Superior temporal gyrus (tissue), 1 donor: Measurements from ENCODE around the gene DACT3.
"Not testable (repeated sequence)": the region's sequence is repeated elsewhere in the genome, so short reads cannot be mapped to it uniquely, and the experiment has no call there.

Experiments used
- DNase-seq: peaks from one replicate; pipeline ENCODE4 v3.0.0-alpha.2; 2016; ENCODE audit errors: extremely low spot score

The DACT3 gene

GRCh38 chr19:46634045-46634655, 26.8 kb downstream of the DACT3 start:
- DNase-seq = no peak

GRCh38 chr19:46633130-46633529, 27.9 kb downstream of the DACT3 start:
- DNase-seq = no peak

GRCh38 chr19:46631481-46631880, 29.5 kb downstream of the DACT3 start:
- no peak for DNase-seq

DNA sequence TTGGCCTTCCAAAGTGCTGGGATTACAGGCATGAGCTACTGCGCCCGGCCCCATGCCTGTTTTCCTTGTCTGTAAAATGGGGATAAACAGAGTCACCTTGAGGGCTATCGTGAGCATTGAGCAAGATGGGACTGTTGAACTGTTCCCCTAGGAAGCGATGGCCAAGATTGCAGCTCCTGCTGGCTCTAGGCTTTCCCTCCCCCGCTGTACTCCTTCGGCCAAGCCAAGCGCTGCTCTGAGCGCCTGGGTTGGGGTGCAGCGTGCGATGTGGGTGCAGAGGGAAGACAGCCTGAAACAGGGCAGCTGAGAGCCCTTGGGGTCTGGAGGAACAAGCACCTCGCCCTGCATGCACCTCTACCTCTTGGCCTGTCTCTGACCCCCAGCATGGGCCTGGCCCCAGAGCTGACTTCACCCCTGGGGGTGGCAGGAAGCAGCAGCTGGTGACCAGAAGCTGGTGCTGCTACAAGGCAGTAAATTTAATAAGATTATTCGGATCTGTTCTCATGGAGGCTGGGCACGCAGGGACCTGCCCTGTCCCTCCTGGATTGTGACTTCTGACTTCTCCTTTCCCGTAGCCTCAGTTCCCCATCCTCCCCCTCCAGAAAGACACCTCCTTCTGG, 30.3 kb downstream of the DACT3 start:
- no peak for DNase-seq

DNA sequence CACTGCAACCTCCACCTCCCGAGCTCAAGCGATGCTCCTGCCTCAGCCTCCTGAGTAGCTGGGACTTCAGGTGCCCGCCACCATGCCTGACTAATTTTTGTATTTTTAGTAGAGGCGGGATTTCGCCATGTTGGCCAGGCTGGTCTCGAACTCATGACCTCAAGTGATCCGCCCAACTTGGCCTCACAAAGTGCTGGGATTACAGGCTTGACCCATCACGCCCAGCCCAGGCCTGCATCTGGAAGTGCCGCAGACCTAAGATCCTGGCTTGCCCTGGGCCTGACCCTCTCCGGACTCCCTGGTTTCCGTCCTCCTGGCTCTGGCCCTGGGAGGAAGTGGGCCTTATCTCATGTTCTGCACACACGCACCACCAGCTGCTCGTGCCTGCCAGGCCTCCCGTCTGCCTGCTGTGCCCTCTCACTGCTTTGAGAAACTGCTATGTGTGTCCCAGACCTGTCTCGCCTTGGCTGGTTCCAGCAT, 31.4 kb downstream of the DACT3 start:
- DNase-seq = no peak

DNA sequence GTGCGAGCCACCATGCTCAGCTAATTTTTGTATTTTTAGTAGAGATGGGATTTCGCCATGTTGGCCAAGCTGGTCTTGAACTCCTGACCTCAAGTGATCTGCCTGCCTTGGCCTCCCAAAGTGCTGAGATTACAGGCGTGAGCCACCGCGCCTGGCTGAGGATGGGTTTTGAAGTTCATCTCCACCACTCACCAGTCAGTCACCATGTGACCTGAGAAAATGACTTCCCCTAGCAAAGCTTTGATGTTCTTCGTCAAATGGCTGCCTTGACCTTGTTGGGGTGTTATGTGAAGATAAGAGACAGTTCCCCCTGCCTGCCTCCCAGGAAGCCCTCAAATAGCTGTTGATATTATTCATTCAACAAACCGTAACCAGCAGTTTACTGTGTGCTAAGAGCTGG, 32.0 kb downstream of the DACT3 start:
- DNase-seq = not testable (repeated sequence)

- DNase-seq = no peak
Measured at GRCh38 chr19:46626446-46626845, 34.5 kb downstream of the DACT3 start.

DNA sequence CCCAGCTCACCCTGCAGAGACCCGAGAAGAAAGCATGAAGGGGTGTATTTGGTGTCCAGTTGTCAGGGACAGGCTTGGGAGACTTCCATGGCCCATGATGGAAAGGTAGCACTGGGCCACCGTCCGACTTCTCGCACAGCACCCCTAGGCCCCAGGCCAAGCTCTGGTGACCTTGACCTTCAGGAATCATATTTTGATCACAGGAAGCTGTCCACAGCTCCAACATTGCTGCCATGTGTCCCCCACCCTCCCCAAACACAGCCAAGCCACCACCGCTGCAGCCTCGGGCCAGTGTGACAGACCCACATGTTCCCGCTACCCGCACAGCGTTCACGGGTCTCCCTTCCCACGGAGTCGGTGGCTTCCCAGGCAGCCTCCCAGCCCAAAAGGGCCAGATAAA, 35.3 kb downstream of the DACT3 start:
- no peak for DNase-seq

GRCh38 chr19:46624958-46625661, 35.9 kb downstream of the DACT3 start, which contains the start of gene PTGIR:
Gene PTGIR, minus strand, starts transcription at chr19:46625089. Its CDS starts 864 bp downstream, at chr19:46624225.
- no peak for DNase-seq

GRCh38 chr19:46623915-46624502, 37.0 kb downstream of the DACT3 start:
- DNase-seq = no peak

DNA sequence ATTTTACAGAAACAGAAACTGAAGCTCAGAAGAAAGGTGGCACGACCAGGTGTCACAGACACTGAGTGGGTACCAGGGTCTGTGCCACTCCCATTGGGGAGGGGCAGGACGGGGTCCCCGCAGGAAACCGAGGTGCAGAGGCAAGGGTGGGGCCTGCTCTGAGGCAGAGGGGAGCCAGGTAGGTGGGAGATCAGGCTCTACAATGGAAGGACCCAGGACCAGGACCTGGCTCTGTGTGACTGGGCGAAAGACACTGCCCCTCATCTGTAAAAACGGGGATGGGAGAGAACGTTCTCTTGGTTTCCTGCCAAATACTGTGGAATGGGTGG, 38.9 kb downstream of the DACT3 start:
- no peak for DNase-seq

- DNase-seq = no peak
Measured at GRCh38 chr19:46621191-46622117, 39.5 kb downstream of the DACT3 start.

DNA sequence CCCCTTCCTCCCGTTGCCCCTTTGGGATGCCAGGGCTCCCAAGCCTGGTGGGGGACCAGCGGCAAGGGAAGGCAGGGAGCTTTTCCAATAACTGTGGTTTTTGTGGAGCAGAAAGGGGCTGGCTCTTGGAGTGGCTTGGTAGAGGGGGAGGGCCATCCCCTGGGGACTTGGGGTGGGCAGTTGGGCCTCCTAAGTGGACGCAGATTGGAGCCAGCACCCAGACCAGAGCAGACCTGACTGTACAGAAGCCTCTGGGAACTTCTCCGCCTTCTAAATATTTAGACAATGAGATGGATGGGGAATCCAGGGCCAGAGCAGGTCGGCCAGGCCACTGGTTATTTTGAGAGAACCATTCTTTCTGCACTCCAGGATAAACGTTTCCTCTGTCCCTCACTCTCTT, 40.3 kb downstream of the DACT3 start:
- DNase-seq = no peak

DNA sequence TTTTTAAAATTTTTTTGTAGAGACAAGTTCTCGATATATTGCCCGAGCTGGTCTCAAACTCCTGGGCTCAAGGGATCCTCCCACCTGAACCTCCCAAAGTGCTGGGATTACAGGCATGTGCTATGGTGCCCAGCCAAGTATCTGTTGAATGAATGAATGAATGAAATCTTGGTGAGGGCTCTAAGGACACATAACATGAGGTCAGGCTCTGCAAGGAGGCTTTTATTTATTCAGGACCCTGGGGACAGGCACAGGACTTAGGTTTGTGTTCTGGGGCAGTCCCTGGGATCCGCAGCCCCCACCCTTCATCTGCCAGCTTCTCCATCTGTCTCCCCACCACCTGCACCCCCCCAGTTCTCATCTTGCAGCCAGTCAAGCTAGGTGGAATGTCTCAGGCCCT, 40.7 kb downstream of the DACT3 start:
- no peak for DNase-seq

- no peak for DNase-seq
Measured at GRCh38 chr19:46618670-46619231, 42.2 kb downstream of the DACT3 start.

GRCh38 chr19:46617601-46618000, 43.4 kb downstream of the DACT3 start:
- no peak for DNase-seq

DNA sequence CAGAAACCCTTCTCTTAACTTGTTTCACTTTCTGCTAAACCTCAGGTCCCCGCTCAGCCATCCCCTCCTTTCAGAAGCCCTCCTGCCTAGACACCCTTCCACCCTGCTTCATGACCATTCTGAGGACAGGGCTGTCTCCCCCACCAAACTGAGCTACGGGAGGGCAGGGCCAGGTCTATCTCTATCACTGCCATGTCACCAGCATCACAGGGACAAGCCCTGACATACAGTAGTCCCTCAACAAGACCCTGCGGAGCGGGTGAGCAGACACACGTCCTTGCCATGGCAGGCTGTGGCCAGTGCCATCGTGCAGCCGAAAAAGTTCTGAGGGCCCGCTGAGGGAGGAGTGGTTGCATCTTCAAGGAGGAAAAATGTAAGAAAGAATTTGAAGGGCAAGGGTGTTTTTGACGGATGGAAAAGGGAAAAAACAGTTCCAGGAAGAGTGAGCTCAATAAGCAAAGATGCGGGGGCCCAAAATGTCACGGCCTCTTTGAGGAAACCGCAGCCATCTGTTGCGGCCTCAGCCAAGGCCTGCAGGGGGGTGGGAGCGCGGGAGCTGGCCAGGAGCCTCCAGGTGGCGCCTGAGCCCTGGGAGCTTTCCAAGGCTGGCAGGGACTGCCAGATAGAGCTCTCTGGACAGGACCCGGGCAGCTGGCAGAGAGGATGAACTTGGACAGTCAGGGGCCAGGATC, 44.2 kb downstream of the DACT3 start:
- no peak for DNase-seq

- no peak for DNase-seq
Measured at GRCh38 chr19:46615966-46616365, 45.0 kb downstream of the DACT3 start.

DNA sequence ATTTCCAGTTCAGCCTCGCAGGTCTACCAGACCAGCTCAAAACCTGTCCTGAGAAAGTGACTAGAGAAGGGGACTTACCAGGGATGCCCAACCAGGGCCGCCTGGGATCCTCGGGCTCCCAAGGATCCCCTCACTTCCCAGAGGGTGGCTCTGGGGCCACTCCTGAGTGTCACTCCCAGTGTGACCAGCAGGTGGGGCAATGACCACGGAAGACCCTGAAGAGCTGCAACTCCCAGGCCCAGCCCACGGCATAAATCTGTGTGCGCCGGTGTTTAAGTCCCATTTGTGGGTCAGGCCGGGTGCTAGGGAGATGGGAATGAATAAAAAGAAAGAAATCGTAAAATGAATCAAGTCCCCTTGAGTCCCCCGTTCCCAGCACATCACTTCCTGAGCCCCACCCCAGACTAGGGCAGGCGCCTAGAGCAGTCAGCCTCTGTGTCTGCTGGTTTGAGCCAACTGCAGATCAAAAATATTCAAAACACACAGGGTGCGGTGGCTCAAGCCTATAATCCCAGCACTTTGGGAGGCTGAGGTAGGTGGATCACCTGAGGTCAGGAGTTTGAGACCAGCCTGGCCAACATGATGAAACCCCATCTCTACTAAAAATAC, 46.8 kb downstream of the DACT3 start:
- peak; percentile 94 for DNase-seq

- DNase-seq = no peak
Measured at GRCh38 chr19:46613525-46613924, 47.5 kb downstream of the DACT3 start.
